ENCODE results near the gene DDX21. TPM values are rescaled to one million over a fixed set of nuclear protein-coding genes. Genes with fewer than 3 reads are reported as not detected.
A peak's percentile ranks its signal among the peaks of the same experiment; 100 is the strongest.

DDX21 gene

DNA sequence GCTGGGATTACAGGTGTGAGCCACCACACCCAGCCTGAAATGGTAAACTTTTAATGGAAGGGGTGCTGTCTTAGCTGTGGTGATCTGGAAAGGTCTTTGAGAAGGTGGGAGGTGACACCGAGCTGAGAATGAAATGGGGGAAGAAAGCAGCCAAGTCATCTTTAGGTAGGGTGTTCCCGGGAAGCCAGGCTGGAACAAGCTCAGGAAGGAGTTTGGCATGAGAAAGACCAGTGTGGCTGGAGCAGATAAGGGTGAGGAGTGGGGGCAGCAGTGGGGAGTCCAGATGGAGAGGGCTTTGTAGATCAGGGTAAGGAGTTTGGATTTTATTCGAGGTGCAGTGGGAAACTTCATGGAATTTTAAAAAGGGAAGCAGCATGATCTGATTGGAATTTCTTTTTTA is 62.6 kb downstream of the DDX21 start:
- Histone ChIP-seq H3K23ac (ENCODE audit: low read length) (no peak overlapping the region), H3K36me3 (ENCODE audit: control insufficient read depth, insufficient read depth, low read length) (peaks cover 2% of the 10 kb centered on the region), H3K56ac (ENCODE audit: low read length) (no peak overlapping the region), H4K5ac (ENCODE audit: low read length) (no peak overlapping the region), H3K27ac (ENCODE audit: low read depth, low read length) (no peak overlapping the region), H2AK5ac (ENCODE audit: low read length) (no peak overlapping the region), H3K79me1 (ENCODE audit: low read length) (no peaks in the 10 kb centered on the region), H3K4me1 (ENCODE audit: control insufficient read depth, low read depth, low read length) (no peaks in the 10 kb centered on the region), H3K9ac (ENCODE audit: low read length) (no peak overlapping the region), H3K27me3 (ENCODE audit: insufficient read depth, low read length, poor library complexity) (no peaks in the 10 kb centered on the region), H3K4me3 (ENCODE audit: low read length) (no peak overlapping the region), H3K79me2 (ENCODE audit: control insufficient read depth, insufficient read depth, low read length) (no peaks in the 10 kb centered on the region), H3K4me2 (ENCODE audit: low read length) (no peak overlapping the region), H3K18ac (ENCODE audit: low read length) (no peak overlapping the region), H2BK15ac (replicated peaks; ENCODE audit: low read depth) (no peak overlapping the region), H2BK5ac (ENCODE audit: low read length) (no peak overlapping the region), H2BK120ac (ENCODE audit: low read depth, low read length) (no peak overlapping the region), H4K8ac (ENCODE audit: low read depth, low read length) (no peak overlapping the region), H3K4ac (ENCODE audit: low read depth, low read length) (no peak overlapping the region)
- WGBS (ENCODE audit: extremely low coverage, insufficient coverage, low lambda C conversion rate), result no CpG with 5 or more reads among the region's 3 CpGs
- no peak for DNase-seq

DNA sequence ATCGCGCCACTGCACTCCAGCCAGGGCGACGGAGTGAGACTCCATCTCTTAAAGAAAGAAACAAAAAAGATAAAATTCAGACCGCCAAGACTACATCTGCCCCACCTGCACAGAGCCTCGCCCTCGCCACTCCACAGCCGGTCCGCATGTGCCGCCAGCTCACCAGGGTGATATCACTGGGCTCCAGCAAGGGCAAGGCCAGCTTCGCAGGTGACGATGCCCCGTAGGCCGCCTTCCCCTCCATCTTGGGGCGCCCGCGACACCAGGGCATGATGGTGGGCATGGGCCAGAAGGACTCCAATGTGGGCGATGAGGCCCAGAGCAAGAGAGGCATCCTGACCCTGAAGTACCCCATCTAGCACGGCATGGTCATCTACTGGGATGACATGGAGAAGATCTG is 66.6 kb downstream of the DDX21 start:
- no peaks in the 10 kb centered on the region for H3K36me3 ChIP-seq (ENCODE audit: control insufficient read depth, insufficient read depth, low read length)
- H3K4me1 ChIP-seq (ENCODE audit: control insufficient read depth, low read depth, low read length), result no peaks in the 10 kb centered on the region
- no peak overlapping the region for H3K4ac ChIP-seq (ENCODE audit: low read depth, low read length)
- no peak overlapping the region for H3K9ac ChIP-seq (ENCODE audit: low read length)
- no peak overlapping the region for H2BK120ac ChIP-seq (ENCODE audit: low read depth, low read length)
- WGBS (ENCODE audit: extremely low coverage, insufficient coverage, low lambda C conversion rate), result no CpG with 5 or more reads among the region's 19 CpGs
- no peak overlapping the region for H3K23ac ChIP-seq (ENCODE audit: low read length)
- no peaks in the 10 kb centered on the region for H3K27me3 ChIP-seq (ENCODE audit: insufficient read depth, low read length, poor library complexity)
- no peak overlapping the region for H3K27ac ChIP-seq (ENCODE audit: low read depth, low read length)
- no peak overlapping the region for H4K8ac ChIP-seq (ENCODE audit: low read depth, low read length)
- H2BK15ac ChIP-seq (replicated peaks; ENCODE audit: low read depth), result no peak overlapping the region
- no peak overlapping the region for H3K56ac ChIP-seq (ENCODE audit: low read length)
- H3K79me2 ChIP-seq (ENCODE audit: control insufficient read depth, insufficient read depth, low read length), result no peaks in the 10 kb centered on the region
- no peak overlapping the region for H3K4me2 ChIP-seq (ENCODE audit: low read length)
- no peak overlapping the region for H2AK5ac ChIP-seq (ENCODE audit: low read length)
- DNase-seq, result no peak
- no peak overlapping the region for H4K5ac ChIP-seq (ENCODE audit: low read length)
- H2BK5ac ChIP-seq (ENCODE audit: low read length), result no peak overlapping the region
- no peaks in the 10 kb centered on the region for H3K79me1 ChIP-seq (ENCODE audit: low read length)
- no peak overlapping the region for H3K18ac ChIP-seq (ENCODE audit: low read length)
- no peak overlapping the region for H3K4me3 ChIP-seq (ENCODE audit: low read length)

DNA sequence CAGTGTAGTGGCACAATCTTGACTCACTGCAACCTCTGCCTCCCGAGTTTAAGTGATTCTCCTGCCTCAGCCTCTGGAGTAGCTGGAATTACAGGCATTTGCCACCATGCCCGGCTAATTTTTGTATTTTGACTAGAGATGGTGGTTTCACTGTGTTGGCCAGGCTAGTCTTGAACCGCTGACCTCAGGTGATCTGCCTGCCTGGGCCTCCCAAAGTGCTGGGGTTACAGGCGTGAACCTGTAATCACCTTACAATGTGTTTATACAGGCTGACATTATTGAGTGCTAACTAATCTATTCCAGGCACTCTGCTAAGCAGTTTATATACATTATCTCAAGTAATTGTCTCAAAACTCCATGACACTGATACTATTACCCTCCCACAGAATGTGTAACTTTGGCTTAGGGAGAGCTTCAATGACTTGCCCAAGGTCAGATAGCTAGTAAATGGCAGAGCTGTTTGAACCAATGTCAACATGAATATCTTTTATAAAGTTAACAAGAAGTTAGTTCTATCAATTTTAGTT is 69.5 kb downstream of the DDX21 start:
- H3K4me2 ChIP-seq (ENCODE audit: low read length), result no peak overlapping the region
- H3K27me3 ChIP-seq (ENCODE audit: insufficient read depth, low read length, poor library complexity), result no peaks in the 10 kb centered on the region
- H2BK120ac ChIP-seq (ENCODE audit: low read depth, low read length), result no peak overlapping the region
- no peak overlapping the region for H3K4ac ChIP-seq (ENCODE audit: low read depth, low read length)
- no peak overlapping the region for H3K9ac ChIP-seq (ENCODE audit: low read length)
- H3K79me1 ChIP-seq (ENCODE audit: low read length), result no peaks in the 10 kb centered on the region
- H3K79me2 ChIP-seq (ENCODE audit: control insufficient read depth, insufficient read depth, low read length), result no peaks in the 10 kb centered on the region
- H2AK5ac ChIP-seq (ENCODE audit: low read length), result no peak overlapping the region
- H3K4me1 ChIP-seq (ENCODE audit: control insufficient read depth, low read depth, low read length), result no peaks in the 10 kb centered on the region
- no peak overlapping the region for H4K5ac ChIP-seq (ENCODE audit: low read length)
- H4K8ac ChIP-seq (ENCODE audit: low read depth, low read length), result no peak overlapping the region
- H3K27ac ChIP-seq (ENCODE audit: low read depth, low read length), result no peak overlapping the region
- no CpG with 5 or more reads among the region's 4 CpGs for WGBS (ENCODE audit: extremely low coverage, insufficient coverage, low lambda C conversion rate)
- H3K18ac ChIP-seq (ENCODE audit: low read length), result no peak overlapping the region
- no peak overlapping the region for H2BK15ac ChIP-seq (replicated peaks; ENCODE audit: low read depth)
- H3K56ac ChIP-seq (ENCODE audit: low read length), result no peak overlapping the region
- no peaks in the 10 kb centered on the region for H3K36me3 ChIP-seq (ENCODE audit: control insufficient read depth, insufficient read depth, low read length)
- H2BK5ac ChIP-seq (ENCODE audit: low read length), result no peak overlapping the region
- H3K23ac ChIP-seq (ENCODE audit: low read length), result no peak overlapping the region
- H3K4me3 ChIP-seq (ENCODE audit: low read length), result no peak overlapping the region
- peak; percentile 51 for DNase-seq

DNA sequence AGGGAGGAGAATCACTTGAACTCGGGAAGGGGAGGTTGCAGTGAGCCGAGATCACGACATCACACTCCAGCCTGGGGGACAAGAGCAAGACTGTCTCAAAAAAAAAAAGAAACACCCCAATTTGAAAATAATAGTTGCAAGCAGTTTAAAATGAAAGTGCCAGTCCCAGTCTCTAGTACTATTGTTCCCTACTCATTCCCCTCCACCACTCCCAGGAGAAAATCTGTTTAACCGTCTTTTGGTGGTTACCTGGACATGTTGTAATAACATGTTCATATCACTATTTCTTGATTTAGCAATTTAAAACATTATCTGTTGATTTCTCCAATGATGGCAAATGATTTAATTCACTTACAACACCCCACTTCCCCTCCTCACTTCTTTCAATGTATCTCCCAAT is 77.3 kb downstream of the DDX21 start:
- H4K5ac ChIP-seq (ENCODE audit: low read length), result no peak overlapping the region
- no peaks in the 10 kb centered on the region for H3K79me2 ChIP-seq (ENCODE audit: control insufficient read depth, insufficient read depth, low read length)
- H3K27me3 ChIP-seq (ENCODE audit: insufficient read depth, low read length, poor library complexity), result no peaks in the 10 kb centered on the region
- H3K56ac ChIP-seq (ENCODE audit: low read length), result no peak overlapping the region
- no peaks in the 10 kb centered on the region for H3K36me3 ChIP-seq (ENCODE audit: control insufficient read depth, insufficient read depth, low read length)
- H3K4me3 ChIP-seq (ENCODE audit: low read length), result no peak overlapping the region
- WGBS (ENCODE audit: extremely low coverage, insufficient coverage, low lambda C conversion rate), result no CpG with 5 or more reads among the region's 4 CpGs
- no peak overlapping the region for H3K27ac ChIP-seq (ENCODE audit: low read depth, low read length)
- H3K4ac ChIP-seq (ENCODE audit: low read depth, low read length), result no peak overlapping the region
- DNase-seq, result no peak
- H3K18ac ChIP-seq (ENCODE audit: low read length), result no peak overlapping the region
- H2BK15ac ChIP-seq (replicated peaks; ENCODE audit: low read depth), result no peak overlapping the region
- no peaks in the 10 kb centered on the region for H3K79me1 ChIP-seq (ENCODE audit: low read length)
- no peak overlapping the region for H4K8ac ChIP-seq (ENCODE audit: low read depth, low read length)
- H2BK120ac ChIP-seq (ENCODE audit: low read depth, low read length), result no peak overlapping the region
- no peak overlapping the region for H3K4me2 ChIP-seq (ENCODE audit: low read length)
- H2BK5ac ChIP-seq (ENCODE audit: low read length), result no peak overlapping the region
- H3K9ac ChIP-seq (ENCODE audit: low read length), result no peak overlapping the region
- H2AK5ac ChIP-seq (ENCODE audit: low read length), result no peak overlapping the region
- H3K23ac ChIP-seq (ENCODE audit: low read length), result no peak overlapping the region
- no peaks in the 10 kb centered on the region for H3K4me1 ChIP-seq (ENCODE audit: control insufficient read depth, low read depth, low read length)

Small RNA genes within 50 kb of the gene (small RNA-seq; reads per million reads assigned to genes)
- gene RNU6-571P (ENCODE audit: insufficient read depth), result not detected

All from mesendoderm (in vitro differentiated cells).